HG03378 (cell line): ENCODE data around the gene TASP1.
"Not testable (repeated sequence)": the region's sequence is repeated elsewhere in the genome, so short reads cannot be mapped to it uniquely, and the experiment has no call there.

Source experiments
- ATAC-seq: cut with Tn5 transposase; IDR thresholded peaks from one replicate; pipeline ENCODE4 v1.9.1; 2021; ENCODE audit warnings: mild to moderate bottlenecking, moderate library complexity; ENCODE audit not compliant: unreplicated experiment

Gene TASP1

DNA sequence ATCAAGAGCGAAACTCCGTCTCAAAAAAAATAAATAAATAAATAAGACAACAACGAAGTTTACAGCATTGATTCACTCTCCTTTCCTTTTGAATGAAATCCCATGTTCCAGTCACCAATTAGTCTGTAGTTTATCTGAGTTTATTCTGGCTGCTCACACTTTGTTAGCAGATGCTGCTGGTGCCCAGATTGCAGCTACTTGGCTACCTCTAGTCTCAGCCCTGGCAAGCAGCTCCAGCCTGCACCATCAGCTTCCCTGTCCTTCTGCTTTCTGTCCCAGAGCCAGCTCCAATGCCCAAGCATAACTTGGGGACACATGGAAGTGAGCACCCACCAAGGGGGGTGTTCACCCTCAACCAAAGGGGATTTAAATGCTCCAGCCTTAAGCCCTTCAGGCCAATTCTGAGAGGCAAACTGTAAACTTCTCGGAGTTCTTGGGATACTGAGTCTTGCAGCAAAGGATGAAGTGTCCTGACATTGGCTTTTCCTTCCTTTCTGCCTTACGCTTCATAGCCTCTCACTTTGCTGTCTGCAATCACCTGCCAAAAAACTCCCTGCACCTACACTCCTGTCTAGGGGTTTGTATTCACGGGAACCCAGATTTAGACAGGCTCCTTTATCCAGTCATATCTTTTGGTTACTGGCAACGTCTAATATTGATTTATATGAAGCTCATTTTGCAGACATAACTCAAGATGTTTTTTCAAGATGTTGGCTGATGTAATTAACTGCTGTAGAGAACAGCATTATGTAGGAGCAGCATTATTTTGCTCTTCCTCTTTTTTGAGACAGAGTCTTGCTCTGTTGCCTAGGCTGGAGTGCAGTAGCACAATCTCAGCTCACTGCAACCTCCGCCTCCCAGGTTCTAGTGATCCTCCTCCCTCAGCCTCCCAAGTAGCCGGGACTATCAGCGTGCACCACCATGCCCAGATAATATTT lies 9.8 kb upstream of the TASP1 start:
- ATAC-seq: no peak

GRCh38 chr20:13644010-13644409 lies 5.3 kb upstream of the TASP1 start:
- ATAC-seq: no peak

GRCh38 chr20:13639150-13639497 lies 392 bp upstream of the TASP1 start:
- no peak for ATAC-seq

GRCh38 chr20:13638162-13638495 lies 603 bp downstream of the TASP1 start:
- ATAC-seq: no peak

DNA sequence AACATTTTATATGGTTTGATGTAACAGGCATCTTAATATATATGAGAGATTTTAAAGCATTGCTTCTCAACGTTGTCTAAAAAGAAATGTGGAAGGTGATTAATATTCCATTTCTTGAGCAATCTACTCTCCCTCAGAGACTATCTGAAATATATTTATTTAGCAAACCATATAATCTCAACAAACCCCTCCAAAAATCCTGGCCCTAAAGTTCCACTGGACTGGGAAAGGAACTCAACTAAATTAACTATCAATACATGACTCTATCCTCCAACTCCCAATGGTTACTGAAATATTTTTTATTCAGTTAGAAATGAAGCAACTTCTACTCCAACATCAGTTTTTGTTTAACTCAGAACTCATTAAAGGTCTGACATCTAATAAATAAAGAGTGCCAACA lies 6.3 kb downstream of the TASP1 start:
- ATAC-seq: no peak

GRCh38 chr20:13627525-13627924 lies 11.2 kb downstream of the TASP1 start:
- ATAC-seq: not testable (repeated sequence)

- no peak for ATAC-seq
These were observed 12.0 kb downstream of the TASP1 start for GRCh38 chr20:13626724-13627123.

- no peak for ATAC-seq
These were observed 13.3 kb downstream of the TASP1 start for GRCh38 chr20:13625304-13625979.

GRCh38 chr20:13619415-13619814 lies 19.3 kb downstream of the TASP1 start:
- ATAC-seq: not testable (repeated sequence)

DNA sequence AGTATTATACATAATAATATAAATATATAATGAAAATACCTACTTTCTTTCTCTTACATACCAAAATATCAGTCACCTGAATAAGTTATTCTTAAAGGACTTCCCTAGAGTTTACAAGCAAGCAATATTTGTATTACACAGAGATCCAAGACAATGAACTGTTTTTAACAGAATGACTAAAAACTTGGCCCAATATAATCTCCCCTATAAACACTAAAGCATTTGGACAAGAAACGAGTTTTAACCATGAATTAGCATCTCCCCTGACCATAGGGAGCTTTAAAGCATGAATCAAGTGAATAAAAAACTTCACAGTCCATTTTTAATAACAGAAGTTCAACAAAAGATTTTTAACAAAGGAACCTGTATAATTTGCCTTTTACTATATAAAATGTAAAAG lies 20.3 kb downstream of the TASP1 start:
- not testable (repeated sequence) for ATAC-seq

GRCh38 chr20:13617585-13617984 lies 21.1 kb downstream of the TASP1 start:
- not testable (repeated sequence) for ATAC-seq

- ATAC-seq: not testable (repeated sequence)
These were observed 22.0 kb downstream of the TASP1 start for GRCh38 chr20:13616713-13617112.

- ATAC-seq: no peak
These were observed 24.8 kb downstream of the TASP1 start for GRCh38 chr20:13613917-13614316.

DNA sequence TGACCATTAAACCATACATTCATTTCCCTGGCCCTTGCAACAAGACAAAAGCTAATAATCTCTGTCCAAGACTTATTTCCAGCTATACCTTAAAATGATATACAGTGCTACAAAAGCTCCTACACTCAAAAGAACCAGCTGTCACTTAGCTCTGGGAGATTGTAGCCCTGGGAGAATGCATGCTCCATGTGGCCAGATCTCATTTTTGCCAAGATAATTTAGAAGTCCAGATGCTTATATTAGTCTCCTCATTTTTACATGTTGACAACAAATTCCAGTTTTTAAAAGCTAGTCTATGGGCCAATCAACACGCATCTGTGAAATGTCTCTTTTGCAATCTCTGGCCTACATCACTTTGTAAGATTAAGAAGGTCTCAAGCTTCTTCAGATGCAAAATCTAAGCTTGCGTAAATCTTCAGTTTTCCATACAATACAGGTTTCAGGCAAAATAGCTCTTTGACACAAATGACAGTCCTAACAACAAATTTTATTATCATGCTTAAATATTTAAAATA lies 27.1 kb downstream of the TASP1 start:
- no peak for ATAC-seq

DNA sequence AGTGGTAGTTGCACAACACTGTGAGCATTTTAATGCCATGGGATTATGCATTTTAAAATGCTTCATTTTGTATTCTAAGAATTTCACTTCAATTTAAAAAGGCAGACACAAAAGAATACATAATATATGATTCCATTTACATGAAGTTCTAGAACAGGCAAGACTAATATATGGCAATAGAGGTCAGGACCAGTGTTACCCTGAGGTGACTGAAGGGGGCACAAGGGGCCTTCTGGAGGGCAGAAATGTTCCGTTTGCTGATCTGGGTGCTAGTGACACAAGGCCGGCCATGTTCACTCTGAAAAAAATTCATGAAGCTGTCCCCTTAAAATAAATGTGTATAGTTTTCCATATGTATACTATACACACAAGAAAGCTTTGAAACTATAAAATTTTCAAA lies 28.5 kb downstream of the TASP1 start:
- no peak for ATAC-seq

- ATAC-seq: no peak
These were observed 30.7 kb downstream of the TASP1 start for GRCh38 chr20:13608066-13608465.

GRCh38 chr20:13593423-13593822 lies 45.3 kb downstream of the TASP1 start:
- ATAC-seq: not testable (repeated sequence)

- no peak for ATAC-seq
These were observed 50.7 kb downstream of the TASP1 start for GRCh38 chr20:13588049-13588448.

DNA sequence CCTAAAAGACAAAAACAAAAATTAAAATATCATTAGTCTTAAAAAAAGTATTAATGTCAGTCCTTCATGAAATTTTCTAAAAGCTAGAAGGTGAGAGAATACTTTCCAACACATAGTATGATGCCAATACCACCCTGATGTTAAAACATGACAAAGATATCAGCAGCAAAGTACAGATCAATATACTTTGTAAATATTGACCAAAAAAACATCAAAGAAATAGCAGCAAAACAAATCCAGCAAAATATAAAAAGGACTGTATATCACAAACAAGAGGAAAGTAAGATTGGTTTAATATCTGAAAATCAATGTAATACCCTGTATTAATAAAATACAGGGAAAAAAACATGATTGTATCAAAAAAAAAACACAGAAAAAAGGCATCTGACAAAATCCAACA lies 51.4 kb downstream of the TASP1 start:
- ATAC-seq: no peak

- ATAC-seq: no peak
These were observed 52.6 kb downstream of the TASP1 start for GRCh38 chr20:13586133-13586532.

DNA sequence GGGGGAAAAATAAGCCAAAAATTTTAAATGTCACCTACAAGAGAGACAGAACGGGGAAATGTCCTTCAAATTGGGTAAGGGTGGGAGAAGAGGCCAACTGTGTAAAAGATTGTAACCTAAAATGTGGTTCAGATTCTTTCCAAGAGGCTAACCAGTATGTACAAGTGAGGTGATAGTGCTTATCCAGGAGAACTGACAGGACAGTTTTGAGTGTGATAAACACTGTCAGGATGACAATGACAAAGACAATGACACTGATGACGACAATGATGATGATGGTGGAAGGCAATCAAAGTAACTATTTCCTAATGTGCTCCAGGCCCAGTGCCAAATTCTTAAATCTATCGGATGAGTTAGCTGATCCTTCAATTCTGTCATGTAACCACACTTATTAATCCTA lies 57.3 kb downstream of the TASP1 start:
- no peak for ATAC-seq

- no peak for ATAC-seq
These were observed 58.0 kb downstream of the TASP1 start for GRCh38 chr20:13580707-13581106.
